BE2C (cell line): ENCODE measurements around the gene OR2M5.

Source experiments
- DNase-seq: peaks from one replicate; pipeline ENCODE4 v3.0.0-alpha.2; 2020
- H3K27me3 ChIP-seq: fragments of 250-450 bp; sonication (Bioruptor Pico); 2 replicates; pipeline ENCODE4 v1.5.1; 2020; ENCODE audit warnings: mild to moderate bottlenecking
- H3K36me3 ChIP-seq: fragments of 250-450 bp; sonication (Bioruptor Pico); 2 replicates; pipeline ENCODE4 v1.5.1; 2020; ENCODE audit warnings: mild to moderate bottlenecking
- H3K4me1 ChIP-seq: fragments of 250-450 bp; sonication (Bioruptor Pico); 2 replicates; pipeline ENCODE4 v1.5.1; 2020
- H3K4me3 ChIP-seq: 2 replicates; pipeline ENCODE4 v1.5.1; 2011; ENCODE audit warnings: low read depth, low read length
- H3K9me3 ChIP-seq: fragments of 250-450 bp; sonication (Bioruptor Pico); 2 replicates; pipeline ENCODE4 v1.5.1; 2020
- TF ChIP-seq, protein P1 (sequence below): IDR thresholded peaks from 2 replicates; pipeline ENCODE4 v1.5.1; 2012; ENCODE audit warnings: mild to moderate bottlenecking, low read depth, low read length

Gene OR2M5

DNA sequence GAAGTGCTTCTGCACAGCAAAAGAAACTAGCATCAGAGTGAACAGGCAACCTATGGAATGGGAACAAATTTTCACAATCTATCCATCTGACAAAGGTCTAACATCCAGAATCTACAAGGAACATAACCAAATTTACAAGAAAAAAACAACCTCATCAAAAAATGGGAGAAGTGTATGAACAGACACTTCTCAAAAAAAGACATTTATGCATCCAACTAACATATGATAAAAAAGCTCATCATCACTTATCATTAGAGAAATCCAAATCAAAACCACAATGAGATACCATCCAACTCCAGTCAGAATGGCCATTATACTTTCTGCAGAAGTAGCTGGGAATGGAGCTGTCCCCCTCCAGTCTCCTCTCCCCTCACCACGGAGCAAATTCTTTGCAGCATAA lies 49.2 kb downstream of the OR2M5 start:
- TF ChIP-seq, protein P1, sequence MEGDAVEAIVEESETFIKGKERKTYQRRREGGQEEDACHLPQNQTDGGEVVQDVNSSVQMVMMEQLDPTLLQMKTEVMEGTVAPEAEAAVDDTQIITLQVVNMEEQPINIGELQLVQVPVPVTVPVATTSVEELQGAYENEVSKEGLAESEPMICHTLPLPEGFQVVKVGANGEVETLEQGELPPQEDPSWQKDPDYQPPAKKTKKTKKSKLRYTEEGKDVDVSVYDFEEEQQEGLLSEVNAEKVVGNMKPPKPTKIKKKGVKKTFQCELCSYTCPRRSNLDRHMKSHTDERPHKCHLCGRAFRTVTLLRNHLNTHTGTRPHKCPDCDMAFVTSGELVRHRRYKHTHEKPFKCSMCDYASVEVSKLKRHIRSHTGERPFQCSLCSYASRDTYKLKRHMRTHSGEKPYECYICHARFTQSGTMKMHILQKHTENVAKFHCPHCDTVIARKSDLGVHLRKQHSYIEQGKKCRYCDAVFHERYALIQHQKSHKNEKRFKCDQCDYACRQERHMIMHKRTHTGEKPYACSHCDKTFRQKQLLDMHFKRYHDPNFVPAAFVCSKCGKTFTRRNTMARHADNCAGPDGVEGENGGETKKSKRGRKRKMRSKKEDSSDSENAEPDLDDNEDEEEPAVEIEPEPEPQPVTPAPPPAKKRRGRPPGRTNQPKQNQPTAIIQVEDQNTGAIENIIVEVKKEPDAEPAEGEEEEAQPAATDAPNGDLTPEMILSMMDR, result no peak
- Histone ChIP-seq H3K27me3 (no peaks in the 10 kb centered on the region), H3K4me3 (no peak overlapping the region), H3K4me1 (no peaks in the 10 kb centered on the region), H3K9me3 (peaks cover under 1% of the 10 kb centered on the region; the same call in 1 of the 2 replicates), H3K36me3 (no peaks in the 10 kb centered on the region)
- DNase-seq, result no peak
